Left cardiac atrium (tissue), 4 donors: Measurements from ENCODE around the gene CIROP. TPM values are rescaled to one million over a fixed set of nuclear protein-coding genes. Genes with fewer than 3 reads are reported as not detected.

Experiments
- ATAC-seq, 2 donors: fragments of 200-7000 bp; cut with Tn5 transposase; one replicate each; pipeline ENCODE4 v1.9.1; 2020; ENCODE audit warnings: mild to moderate bottlenecking in 2 of 2, moderate library complexity in 2 of 2
- DNase-seq: peaks from one replicate; pipeline ENCODE4 v3.0.0-alpha.2; 2020
- intact Hi-C, 2 donors: fragments of 100-400 bp; cut with DNase I; formaldehyde crosslinking; loops; one replicate each; pipeline versions ENCODE4 v1.14.1 to v1.15.1; 2022 to 2023
- total RNA-seq, 2 donors: library from RNA; stranded (reverse); fragmentation: NEBNext Ultra II Directional; extraction: Animal tissue kit (Norgen Biotek cat#: 25700); gene quantifications; one replicate each; pipeline ENCODE4 v1.2.1, GENCODE V29; 2021
- donor health status: DM: no; HTN: yes; CAD: no.
- donor health status: DM: no; HTN: yes; CAD: no; lungs with severe emphysema.
- donor health status: DM: yes; HTN: yes; CAD: no.
- donor health status: Dilated cardiomyopathy.

Gene CIROP
- total RNA-seq, 2 donors from 2014 or later, result not detected

DNA sequence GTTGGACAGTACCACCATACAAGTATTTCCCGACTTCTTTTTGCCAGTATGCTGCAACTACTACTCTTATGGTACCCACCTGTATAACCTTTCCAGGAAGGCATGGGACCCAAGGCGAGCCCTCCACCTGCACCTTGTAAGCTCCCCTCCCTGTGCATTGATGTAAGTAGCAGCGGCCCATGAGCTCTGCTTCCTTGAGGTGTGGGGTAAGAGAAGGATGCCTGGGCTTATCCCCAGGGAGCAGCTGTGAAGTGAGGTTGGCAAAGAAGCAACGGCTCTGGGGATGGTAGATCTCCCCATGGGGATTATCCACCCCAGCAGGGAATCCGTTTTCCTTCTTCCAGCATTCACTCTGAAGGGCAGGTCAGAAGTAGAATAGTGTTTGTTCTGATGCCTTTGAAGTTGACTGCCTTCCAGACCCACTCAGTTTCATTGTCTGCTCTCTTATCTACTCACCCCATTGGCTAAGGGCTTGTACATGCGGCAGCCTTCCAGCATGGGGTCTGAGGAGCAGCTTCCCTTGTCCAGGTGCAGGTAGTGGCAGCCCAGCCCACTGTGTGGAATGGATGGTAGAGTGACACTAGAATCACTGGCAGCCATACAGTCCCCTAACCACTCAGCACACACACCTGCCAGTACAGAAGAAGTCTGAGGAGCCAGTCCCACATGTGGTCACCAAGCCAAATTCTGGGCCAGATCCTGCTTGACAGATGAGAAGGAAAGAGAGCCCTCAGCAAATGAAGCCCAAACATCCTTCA lies 3.4 kb downstream of the CIROP start:
- ATAC-seq (no peak), DNase-seq (no peak)
- intact Hi-C loops, result no loop called here

DNA sequence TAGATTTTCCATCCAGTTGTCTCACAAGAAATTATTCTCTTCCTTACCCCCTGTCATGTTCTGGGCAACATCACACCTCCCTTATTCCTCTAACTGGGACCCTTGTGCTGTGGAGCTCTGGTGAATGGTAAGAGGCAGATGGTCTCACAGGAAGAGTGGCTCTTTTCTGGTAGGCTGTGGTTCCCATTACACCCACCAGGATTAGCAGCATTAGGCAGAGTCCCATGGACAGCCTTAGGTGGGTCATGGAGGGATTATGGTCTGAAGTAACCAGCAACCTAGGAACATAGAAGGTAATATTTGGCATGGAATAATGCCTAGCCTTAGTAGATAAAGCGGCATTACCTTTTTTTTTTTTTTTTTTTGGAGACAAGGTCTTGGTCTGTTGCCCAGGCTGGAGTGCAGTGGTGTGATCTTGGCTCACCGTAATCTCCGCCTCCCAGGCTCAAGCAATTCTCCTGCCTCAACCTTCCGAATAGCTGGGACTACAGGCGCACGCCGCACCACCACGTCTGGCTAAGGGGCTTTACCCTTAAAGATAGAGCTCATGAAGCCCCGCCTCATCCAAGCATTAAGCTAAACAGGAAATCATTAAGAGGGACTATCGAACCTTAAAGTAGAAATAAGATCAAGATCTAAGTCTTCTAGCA lies 5.5 kb downstream of the CIROP start:
- ATAC-seq (no peak), DNase-seq (no peak)
- intact Hi-C loops, result no loop called here

DNA sequence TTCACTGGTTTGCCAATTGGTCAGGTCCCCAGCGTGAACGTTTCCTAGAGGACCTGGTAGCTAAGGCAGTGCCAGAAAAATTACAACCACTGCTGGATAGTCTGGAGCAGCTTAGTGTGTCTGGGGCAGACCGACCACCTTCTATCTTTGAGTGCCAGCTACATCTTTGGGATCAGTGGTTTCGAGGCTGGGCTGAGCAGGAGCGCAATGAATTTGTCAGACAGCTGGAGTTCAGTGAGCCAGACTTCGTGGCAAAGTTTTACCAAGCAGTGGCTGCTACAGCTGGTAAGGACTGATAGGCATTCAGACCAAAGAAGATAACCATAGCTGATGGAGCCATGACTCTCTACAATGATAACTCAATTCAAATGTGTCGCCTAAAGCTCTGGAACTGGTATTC lies 7.0 kb downstream of the CIROP start:
- no peak for DNase-seq
- intact Hi-C loops, result no loop called here
- ATAC-seq, result no peak

DNA sequence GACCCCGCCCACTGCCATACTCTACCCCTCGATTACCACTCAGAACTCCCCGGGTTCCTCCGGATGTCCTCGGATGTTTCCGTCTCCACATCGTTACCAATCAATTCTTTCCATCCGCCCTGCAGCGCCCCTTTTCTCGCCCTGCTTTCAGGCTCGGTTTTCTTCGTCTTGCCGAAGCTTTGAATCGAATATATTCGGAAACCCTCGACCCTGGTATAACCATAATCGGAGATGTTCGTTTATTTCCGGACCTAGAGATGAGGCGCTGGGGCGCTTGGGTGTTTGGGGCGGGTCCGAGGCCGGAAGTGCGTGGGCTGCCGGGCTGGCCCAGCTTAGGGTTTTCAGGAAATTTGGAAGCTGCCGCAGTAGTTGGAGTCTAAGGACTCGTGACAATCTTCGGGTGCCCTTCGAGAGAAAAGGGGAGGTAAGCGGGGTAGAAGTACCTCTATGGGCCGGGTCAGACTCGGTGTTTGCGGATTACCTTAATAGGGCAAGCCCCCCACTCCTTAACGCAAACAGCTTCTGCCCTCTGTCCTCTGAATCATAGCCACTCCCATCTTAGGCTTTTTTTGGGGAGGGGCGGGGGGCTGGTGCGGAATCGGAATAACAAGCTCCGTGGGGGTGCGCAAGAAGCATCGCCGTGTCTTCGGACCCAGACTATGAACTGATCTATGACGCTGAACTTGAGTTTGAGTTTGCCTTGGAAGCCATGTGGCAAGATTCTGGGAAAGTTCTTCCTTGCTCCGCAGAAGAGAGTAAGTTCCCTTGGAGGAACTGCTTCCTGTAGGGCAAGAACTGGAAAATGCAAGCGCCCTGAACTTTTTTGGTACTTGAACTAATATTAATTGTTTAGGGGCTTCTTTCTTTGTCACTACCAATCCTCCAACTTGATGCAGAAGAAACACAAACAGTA lies 9.3 kb downstream of the CIROP start, which contains the start of gene C14orf119:
TSS of gene C14orf119 (plus strand) at position 310 of the 913 bp plus-strand sequence. CDS start 2,154 bp downstream, outside the sequence.
- DNase-seq, result peak; percentile 100
- intact Hi-C loops, result no loop called here
- peak; percentile 94 to 95 for ATAC-seq

DNA sequence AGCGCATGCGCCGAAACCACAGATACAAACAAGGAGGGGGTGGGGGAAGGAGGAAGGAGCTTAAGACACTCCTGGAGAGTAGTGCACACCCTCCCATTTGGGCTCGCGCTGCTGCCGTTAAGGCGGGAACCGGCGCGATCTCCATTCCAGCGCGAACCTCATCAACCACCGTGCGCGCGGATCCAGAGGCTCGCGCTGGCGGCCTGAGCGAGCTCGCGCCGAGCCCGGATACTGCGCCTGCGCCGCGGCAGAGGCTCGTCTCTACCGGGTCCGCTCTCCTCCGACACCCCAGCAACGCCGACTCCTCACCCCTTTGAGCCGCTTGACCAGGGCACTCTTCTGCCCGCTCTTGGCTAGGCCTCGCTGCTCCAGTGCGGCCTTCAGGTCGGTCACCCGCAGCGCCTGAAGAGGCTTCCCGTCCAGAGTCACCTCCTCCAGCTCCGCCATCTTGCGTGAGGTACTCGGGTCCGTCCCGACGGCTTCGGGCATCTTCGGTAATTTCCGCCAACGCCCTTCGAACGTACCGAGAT lies 10.1 kb downstream of the CIROP start, which contains the start of gene ACIN1:
TSS of gene ACIN1 (minus strand) at position 471 of the 530 bp plus-strand sequence. CDS start at position 447, 24 bp downstream.
- ATAC-seq (peak; percentile 56 to 73), DNase-seq (peak; percentile 82)
- intact Hi-C loops, result no loop called here

DNA sequence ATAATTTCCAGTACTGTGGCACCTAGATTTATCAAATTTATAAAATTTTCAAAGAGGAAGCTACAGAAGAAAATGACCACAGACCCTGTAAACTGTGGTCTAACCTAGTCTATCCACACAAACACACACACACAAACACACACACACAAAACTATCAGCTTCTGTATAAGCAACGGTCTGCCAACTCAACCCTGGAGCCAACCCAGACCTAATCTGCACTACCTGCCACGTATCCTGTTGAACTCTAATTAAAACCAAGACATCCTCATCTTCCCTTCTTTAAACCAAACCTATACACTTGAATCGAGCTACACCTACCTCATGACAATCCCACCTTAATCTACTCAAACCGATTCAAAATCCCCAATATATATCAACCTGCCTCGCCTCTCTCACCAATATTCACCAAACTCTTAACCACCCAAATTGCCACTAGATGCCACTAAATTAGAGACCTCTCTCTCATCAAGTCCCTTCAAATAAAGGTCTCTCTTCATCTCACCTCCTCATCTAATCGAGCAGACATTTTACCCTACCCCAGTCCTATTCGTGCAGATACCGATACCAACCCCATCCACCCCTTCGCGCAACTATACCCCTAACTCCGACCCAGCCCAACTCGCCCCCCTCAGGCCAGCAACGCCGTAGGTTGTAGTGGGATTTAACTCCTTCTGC lies 10.7 kb downstream of the CIROP start:
- intact Hi-C loops, result no loop called here

DNA sequence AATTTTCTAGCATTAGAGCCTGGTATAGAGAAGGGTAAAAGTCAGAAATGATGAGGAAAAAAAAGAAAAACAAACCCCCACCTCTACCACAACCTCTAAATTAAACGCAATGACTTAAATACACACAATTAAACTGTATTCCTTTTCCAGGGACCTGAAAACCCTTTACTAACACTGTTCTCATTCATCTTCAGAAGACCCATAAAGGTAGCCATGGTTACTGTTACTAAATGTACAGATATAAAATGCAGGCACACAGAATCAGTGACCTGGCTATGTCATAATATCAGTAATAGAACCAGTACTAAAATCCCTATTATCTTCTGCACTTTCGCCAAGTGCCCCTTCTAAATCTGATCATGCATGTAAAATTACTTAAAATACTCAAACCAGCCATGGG lies 11.3 kb downstream of the CIROP start:
- no peak for DNase-seq
- intact Hi-C loops, result no loop called here
- no peak for ATAC-seq

More for the DNA sequence above, 10.7 kb downstream of the CIROP start:
- no peak for DNase-seq
- no peak for ATAC-seq

DNA sequence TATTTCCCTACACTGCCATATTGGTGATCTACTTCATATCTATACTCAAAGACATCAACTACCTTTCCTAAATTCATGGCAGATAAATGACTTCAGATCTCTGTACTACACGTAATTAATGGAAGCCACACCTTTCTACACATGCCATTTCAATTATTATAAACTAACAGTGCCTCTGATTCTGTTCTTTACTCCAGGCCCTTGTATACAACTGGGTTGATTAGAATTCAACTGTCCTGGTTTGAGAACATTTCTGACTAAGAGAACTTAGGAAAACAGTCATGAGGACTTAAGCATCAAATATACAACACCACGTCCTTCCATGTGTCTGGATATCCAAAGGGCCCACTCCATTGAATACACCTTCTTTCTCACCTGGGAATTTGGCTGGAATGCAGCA lies 11.7 kb downstream of the CIROP start:
- no peak for DNase-seq
- intact Hi-C loops, result no loop called here
- ATAC-seq, result no peak

DNA sequence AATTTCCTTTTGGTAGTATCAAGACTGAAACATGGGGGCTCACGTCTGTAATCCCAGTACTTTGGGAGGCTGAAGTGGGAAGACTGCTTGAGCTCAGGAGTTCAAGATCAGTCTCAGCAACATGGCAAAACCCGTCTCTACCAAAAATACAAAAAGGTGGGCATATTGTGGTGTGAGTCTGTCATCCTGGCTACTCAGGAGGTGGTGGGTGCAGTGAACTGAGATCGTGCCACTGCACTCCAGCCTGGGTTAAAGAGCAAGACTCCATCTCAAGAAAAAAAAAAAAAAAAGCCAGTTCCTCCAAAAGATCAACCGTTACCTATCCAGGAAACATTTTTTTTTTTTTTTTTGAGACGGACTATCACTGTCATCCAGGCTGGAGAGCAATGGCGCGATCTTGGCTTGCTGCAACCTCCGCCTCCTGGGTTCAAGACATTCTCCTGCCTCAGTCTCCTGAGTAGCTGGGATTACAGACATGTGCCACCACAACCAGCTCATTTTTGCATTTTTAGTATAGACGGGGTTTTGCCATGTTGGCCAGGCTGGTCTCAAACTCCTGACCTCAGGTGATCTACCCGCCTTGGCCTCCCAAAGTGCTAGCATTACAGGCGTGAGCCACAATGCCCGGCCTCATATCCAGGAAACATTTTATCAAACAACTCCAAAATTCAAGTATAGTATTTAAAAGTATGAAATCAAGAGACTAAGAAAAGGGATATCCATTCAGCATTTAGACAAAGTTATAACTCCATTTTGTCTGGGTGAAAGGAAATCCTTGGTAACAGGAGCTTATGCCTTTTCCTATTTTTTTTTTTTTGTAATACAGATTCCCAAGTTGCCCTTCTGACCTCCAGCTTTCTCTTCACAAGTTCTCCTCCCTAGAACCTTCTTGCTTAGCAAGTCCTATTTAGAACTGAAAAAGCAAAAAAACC lies 13.2 kb downstream of the CIROP start:
- intact Hi-C loops, result no loop called here
- ATAC-seq (no peak), DNase-seq (no peak)

DNA sequence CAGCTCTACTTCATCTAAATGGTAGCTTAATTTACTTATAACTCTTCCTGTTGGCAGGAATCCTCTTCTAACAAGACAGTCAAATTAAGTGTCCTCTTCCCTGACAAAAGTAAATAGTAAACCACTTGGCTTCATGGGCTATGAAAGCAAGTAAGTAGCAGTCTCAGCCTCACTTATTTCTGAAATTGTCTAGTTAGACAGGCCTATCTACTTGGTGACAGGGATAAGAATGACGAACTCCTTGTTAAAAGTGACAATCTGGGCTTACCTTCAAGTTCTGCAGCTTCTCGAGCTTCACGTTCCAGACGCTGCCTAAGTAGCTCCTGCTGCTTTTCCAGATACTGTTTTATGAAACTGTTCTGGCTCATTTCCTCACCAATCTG lies 14.5 kb downstream of the CIROP start:
- intact Hi-C loops, result no loop called here
- ATAC-seq, result no peak

DNA sequence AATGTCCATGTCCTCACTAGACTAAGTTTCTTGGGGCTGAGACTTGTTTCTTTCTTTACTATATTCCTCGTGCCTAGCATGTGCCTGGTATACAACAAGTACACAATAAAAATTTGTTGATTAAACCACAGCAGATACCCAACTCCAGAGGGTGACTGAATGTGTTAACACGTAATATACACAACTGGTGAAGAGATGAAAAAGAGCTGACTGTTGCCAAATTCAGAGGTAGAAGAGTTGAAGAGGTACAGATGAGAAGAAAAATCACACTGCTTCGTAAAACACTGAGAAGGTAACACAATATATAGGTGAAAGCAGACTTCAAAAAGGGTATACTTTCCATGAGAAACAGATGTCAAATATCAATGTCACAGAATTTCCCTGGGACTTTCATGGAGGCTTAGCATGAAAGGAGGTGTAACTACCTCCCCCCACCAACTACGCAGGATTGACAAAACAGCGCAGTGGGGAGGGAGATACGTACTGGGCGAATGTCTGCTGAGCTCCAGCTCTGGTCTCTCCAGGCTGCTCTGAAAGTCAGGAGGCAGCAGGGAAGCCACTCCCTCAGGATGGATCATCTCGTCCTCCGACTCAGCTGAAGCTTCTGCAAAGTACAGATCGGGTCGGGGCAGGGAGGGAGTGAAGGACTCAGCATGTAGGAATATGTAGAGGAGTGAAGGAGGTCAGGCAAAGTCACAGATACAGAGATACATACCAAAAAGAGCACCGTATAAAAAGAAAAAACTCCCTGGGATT lies 15.1 kb downstream of the CIROP start:
- no peak for DNase-seq
- intact Hi-C loops, result no loop called here
- ATAC-seq, result no peak

More for the DNA sequence above, 14.5 kb downstream of the CIROP start:
- no peak for DNase-seq

DNA sequence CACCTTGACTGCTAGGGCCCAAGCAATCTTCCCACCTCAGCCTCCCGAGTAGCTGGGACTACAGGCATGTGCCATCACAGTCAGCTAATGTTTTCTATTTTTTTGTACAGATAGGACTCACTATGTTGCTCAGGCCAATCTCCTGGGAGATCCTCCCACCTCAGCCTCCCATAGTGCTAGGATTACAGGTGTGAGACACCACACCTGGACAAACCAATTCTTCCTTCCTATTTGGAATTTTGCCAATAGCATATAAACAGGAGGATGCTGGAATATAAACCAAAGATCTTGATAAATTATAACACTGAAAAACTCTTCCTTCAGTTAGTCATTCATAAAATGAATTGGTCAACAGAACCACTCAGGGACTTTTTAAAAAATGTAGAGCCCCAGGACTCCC lies 18.2 kb downstream of the CIROP start:
- DNase-seq, result no peak
- no peak for ATAC-seq
- intact Hi-C loops, result no loop called here

DNA sequence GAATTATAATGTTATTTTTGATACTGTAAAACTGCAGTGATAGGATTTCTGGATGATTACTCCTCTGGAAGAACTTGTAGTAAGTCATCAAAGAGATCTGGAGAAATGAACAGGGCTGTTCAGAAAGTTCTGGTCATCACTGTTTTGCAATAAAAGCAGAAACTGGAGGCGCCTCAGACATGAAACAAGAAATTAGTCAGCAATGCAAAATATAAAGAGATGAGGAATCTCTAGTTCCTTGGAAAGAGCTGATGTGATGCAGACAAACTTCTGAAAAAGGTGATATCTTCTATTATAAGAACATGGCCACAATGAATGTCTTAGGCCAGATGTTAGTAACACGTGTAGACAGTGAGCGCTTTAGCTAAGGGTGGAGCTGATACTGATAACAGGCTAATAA lies 19.3 kb downstream of the CIROP start:
- DNase-seq (no peak), ATAC-seq (no peak)
- intact Hi-C loops, result no loop called here

DNA sequence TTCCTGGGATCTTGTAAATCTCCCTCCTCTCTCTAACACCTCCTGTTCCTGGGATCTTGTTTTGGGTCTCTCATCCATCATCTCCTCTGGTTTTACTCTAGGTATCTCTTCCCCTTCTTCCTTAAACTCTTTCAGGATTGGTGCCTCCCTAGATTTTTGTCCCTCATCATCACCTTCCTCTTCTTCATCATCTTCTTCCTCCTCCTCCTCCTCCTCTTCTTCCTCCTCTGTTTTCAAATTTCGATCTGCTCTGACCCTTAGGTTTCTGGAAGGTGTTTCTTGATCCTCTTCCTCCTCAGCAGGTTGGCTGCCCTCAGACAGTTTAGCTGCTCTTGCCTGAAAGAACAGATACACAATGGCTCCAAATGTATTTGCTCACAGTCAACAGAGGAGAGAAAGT lies 24.3 kb downstream of the CIROP start:
- ATAC-seq (no peak), DNase-seq (no peak)
- intact Hi-C loops, result no loop called here

DNA sequence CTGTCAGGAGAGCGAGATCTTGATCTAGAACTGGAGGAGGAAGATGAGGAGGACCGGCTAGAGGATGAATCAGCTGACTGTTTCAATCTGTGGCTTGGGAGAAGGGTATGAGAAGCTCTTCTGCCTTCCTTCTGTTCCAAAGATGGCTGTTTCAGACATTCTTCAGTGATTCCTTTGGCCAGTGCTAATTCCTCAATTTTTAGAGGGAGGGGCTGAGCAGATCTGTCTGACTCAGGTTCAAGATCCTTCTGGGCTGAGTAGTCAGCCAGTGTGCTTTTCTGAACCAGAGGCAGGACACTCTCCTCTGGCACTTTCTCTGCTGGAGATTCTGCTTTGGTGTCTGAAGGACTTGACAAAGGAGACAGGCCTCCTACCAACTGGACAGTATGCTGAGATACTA lies 25.1 kb downstream of the CIROP start:
- ATAC-seq (no peak), DNase-seq (no peak)
- intact Hi-C loops, result no loop called here

DNA sequence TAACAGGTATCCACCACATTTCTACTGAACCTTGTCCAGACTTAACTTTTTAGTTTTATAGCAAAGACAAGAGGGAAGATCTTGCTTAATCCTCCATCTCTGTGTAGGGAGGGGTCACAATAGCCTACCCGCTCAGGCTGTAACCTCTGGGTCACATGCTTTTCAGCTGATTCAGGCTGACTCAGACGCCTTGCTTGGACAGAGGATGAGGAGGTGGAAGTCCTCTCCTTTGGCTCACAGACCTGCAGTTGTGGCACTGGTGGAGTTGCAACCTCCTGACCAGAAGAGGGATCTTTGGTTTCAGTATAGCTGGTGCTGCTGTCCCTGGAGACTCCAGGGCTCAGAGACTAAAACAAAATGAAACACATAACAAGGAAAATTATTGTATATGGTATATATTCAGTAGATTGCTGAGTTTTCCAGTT lies 26.1 kb downstream of the CIROP start:
- intact Hi-C loops, result no loop called here
- peak; percentile 91 to 98 for ATAC-seq
- DNase-seq, result peak; percentile 74

DNA sequence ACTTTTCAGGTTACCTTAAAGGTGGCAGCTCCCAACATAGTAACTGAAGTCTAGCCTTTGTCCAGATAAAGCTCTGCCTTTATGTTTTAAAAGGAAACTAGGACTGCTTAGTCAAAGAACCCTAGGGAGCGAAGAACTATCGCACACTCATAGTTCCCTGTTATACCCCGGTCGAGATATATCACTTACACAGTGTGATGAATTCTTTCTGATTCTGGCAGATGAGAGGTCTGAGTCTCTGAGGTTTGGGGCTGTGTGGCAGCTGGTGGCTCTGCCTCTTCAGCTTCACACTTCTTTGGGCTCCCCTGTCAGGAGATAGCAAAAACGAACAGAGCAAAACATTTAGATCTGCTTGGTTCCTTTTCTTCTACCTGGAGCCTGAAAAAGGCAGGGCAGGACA lies 26.8 kb downstream of the CIROP start:
- ATAC-seq (no peak), DNase-seq (no peak)
- intact Hi-C loops, result no loop called here
